Measurements from ENCODE around the gene CABS1.

DNA sequence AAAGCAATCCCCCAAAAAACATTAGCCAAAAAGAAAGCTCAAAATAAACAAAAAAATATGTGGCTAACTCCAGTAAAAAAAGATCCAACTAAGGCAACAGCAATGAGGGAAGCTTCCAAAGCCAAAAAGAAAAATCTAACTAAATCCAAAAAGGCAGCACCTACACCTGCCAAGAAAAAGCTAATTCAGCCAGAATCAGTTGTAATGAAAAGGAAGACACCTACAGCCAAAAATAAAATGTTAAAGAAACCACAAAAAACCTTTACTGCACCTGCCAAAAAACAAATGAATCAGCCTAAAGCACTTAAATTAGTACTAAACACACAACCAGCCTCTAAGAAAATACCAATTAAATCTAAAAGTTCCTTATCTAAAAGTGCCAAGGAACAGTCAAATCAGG lies 37.2 kb upstream of the CABS1 start:
- TF ChIP-seq, protein P1, sequence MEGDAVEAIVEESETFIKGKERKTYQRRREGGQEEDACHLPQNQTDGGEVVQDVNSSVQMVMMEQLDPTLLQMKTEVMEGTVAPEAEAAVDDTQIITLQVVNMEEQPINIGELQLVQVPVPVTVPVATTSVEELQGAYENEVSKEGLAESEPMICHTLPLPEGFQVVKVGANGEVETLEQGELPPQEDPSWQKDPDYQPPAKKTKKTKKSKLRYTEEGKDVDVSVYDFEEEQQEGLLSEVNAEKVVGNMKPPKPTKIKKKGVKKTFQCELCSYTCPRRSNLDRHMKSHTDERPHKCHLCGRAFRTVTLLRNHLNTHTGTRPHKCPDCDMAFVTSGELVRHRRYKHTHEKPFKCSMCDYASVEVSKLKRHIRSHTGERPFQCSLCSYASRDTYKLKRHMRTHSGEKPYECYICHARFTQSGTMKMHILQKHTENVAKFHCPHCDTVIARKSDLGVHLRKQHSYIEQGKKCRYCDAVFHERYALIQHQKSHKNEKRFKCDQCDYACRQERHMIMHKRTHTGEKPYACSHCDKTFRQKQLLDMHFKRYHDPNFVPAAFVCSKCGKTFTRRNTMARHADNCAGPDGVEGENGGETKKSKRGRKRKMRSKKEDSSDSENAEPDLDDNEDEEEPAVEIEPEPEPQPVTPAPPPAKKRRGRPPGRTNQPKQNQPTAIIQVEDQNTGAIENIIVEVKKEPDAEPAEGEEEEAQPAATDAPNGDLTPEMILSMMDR (IDR thresholded peaks at IDR 0.05): no peak
- no peak for TF ChIP-seq POLR2A (IDR thresholded peaks at IDR 0.05)

All from testis (tissue), 2 donors.